ENCODE measurements around the gene APOBEC3B. TPM values are rescaled to one million over a fixed set of nuclear protein-coding genes. Genes with fewer than 3 reads are reported as not detected.

Gene APOBEC3B
- total and polyA plus RNA-seq, 2 of the 8 experiments (the other 6 are each of a cell fraction or from before 2014, with no cell fraction given), result 14.2 to 74.9 TPM

DNA sequence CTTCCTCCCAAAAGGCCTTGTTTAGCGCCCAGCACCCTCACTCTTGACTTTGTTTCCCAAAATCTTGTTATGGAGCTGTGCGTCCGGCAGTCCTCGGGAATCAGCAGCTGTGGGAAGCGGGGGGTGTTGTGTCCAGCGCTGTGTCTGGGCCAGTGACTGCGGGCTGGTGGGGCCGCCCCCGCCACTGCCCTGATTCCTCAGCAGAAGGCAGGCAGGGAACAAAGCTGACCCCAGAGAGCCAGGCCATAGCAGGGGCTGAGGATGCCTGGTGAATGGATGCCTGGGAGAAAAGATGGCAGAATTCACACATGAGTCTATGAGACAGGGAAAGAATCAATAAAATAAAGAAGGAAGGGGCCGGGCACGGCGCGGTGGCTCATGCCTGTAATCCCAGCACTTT lies 34.4 kb downstream of the APOBEC3B start:
- Histone ChIP-seq H3K23me2 (ENCODE audit: low read depth, low read length) (peaks cover 7% of the 10 kb centered on the region; the same call in 1 of the 2 replicates), H2BK120ac (replicated peaks; ENCODE audit: low read depth, low read length) (no peak overlapping the region), H2BK20ac (ENCODE audit: low read length) (peak overlapping the region; percentile 72; the same call in 1 of the 2 replicates), H3K4me1 (replicated peaks in 1 of 4; ENCODE audit: control insufficient read depth in 3 of 4, insufficient read depth in 4 of 4, low read length in 3 of 4) (peaks cover 2 to 38% (median 24%) of the 10 kb centered on the region in 4 experiments), H2BK15ac (ENCODE audit: low read length) (no peak overlapping the region), H3K79me2 (ENCODE audit: control insufficient read depth in 1 of 2, insufficient read depth in 2 of 2, low read length in 2 of 2) (peaks cover 0 to 13% of the 10 kb centered on the region in 2 experiments; a peak in 2 of 4 replicates), H4K20me1 (replicated peaks in 1 of 2; ENCODE audit: control insufficient read depth in 1 of 2, insufficient read depth in 2 of 2, low read length in 2 of 2) (no peaks in the 10 kb centered on the region), H2AK5ac (ENCODE audit: low read depth, low read length) (peak overlapping the region; percentile 60; the same call in 1 of the 2 replicates), H2AFZ (ENCODE audit: low read length) (no peak overlapping the region), H3K27me3 (replicated peaks in 1 of 4; ENCODE audit: control insufficient read depth in 3 of 4, extremely low read depth in 1 of 4, insufficient read depth in 3 of 4, low read length in 3 of 4) (no peaks in the 10 kb centered on the region), H3K9me3 (ENCODE audit: insufficient read depth in 2 of 2, low read depth in 1 of 2, low read length in 1 of 2) (no peaks in the 10 kb centered on the region), H3K56ac (replicated peaks; ENCODE audit: insufficient read length, low read depth, low read length) (no peak overlapping the region), H3K36me3 (ENCODE audit: control insufficient read depth in 2 of 4, insufficient read depth in 4 of 4, low read length in 3 of 4) (no peaks in the 10 kb centered on the region; a peak in 1 of 8 replicates), H3K14ac (ENCODE audit: insufficient read length) (no peak overlapping the region), H3K9ac (replicated peaks in 1 of 4; ENCODE audit: extremely low read depth in 1 of 4, low read depth in 3 of 4, low read length in 3 of 4) (no peak overlapping the region), H3K27ac (ENCODE audit: low read depth, low read length) (no peak overlapping the region), H3K4ac (replicated peaks; ENCODE audit: insufficient read length, low read depth, low read length) (peak overlapping the region; percentile 44), H4K8ac (ENCODE audit: extremely low read depth, insufficient read depth, low read length) (no peak overlapping the region), H3K4me3 (ENCODE audit: extremely low read depth in 1 of 4, insufficient read depth in 2 of 4, low read depth in 3 of 4, low read length in 4 of 4) (no peak overlapping the region), H3K18ac (ENCODE audit: extremely low read depth, low read length) (no peak overlapping the region; the same call in 1 of the 2 replicates), H4K91ac (replicated peaks; ENCODE audit: insufficient read length, low read length) (no peak overlapping the region), H4K5ac (ENCODE audit: insufficient read length, low read depth, low read length) (no peak overlapping the region), H3K23ac (ENCODE audit: insufficient read length) (no peak overlapping the region), H2BK5ac (ENCODE audit: low read depth, low read length) (no peak overlapping the region), H2BK12ac (ENCODE audit: low read depth, low read length) (peak overlapping the region; percentile 29; the same call in 1 of the 2 replicates), H3K4me2 (ENCODE audit: insufficient read depth in 1 of 2, low read depth in 2 of 2, low read length in 2 of 2) (no peak overlapping the region; a peak in 1 of 4 replicates), H3K79me1 (ENCODE audit: low read depth, low read length) (0 out of 2 replicates have a peak, but pooled peaks cover 2% of the 10 kb centered on the region)
- FAIRE-seq (no peak), DNase-seq (ENCODE audit: low read depth in 1 of 2, low spot score in 2 of 2) (no peak)
- POLR2A ChIA-PET (ENCODE audit: partially characterized antibody), result interaction anchor here (1.0 to 1.8 kb wide), 6 partner anchors 10 to 81 kb away, joined by 3 to 7 read pairs (median 4); no protein-coding TSS in a partner anchor
- 96% methylated on average over 11 of the region's 13 CpGs; no CpG with 5 or more reads in 1 of the 2 experiments for WGBS, 2 experiments (ENCODE audit: extremely low coverage in 1 of 2, insufficient coverage in 1 of 2, insufficient read length in 1 of 2, insufficient replicate concordance in 2 of 2, low coverage in 1 of 2, low lambda C conversion rate in 2 of 2, missing lambda C conversion rate in 1 of 2)
- no peak for TF ChIP-seq SAP30 (IDR thresholded peaks at IDR 0.05; ENCODE audit: insufficient read depth, insufficient replicate concordance, low read length)
- no peak for TF ChIP-seq FOSL1 (IDR thresholded peaks at IDR 0.05; ENCODE audit: insufficient read depth, low read depth, low read length)
- no peak for TF ChIP-seq BACH1 (IDR thresholded peaks at IDR 0.05; ENCODE audit: low read length)
- TF ChIP-seq RNF2 (IDR thresholded peaks at IDR 0.05; ENCODE audit: borderline replicate concordance, low read depth, low read length, missing control alignments, poor library complexity, severe bottlenecking), result no peak
- no peak for TF ChIP-seq TBP (IDR thresholded peaks at IDR 0.05; ENCODE audit: low read depth, low read length)
- no peak for TF ChIP-seq EZH2 (IDR thresholded peaks at IDR 0.05; ENCODE audit: low read depth, low read length, severe bottlenecking)
- TF ChIP-seq TAF1 (IDR thresholded peaks at IDR 0.05; ENCODE audit: low read depth, low read length), result no peak
- TF ChIP-seq CHD1 (IDR thresholded peaks at IDR 0.05; ENCODE audit: low read depth, low read length), result no peak
- TF ChIP-seq KDM1A (IDR thresholded peaks at IDR 0.05; ENCODE audit: borderline replicate concordance, low read length), result no peak
- TF ChIP-seq JUN (IDR thresholded peaks at IDR 0.05; ENCODE audit: low read depth, low read length), result no peak
- no peak for TF ChIP-seq TEAD4 (IDR thresholded peaks at IDR 0.05; ENCODE audit: low read depth, low read length)
- TF ChIP-seq RAD21 (IDR thresholded peaks at IDR 0.05 in 1 of 2, conservative IDR thresholded peaks at IDR 0.05 in 1 of 2; ENCODE audit: low read depth in 2 of 2, low read length in 2 of 2), result no peak
- CTCF ChIA-PET (ENCODE audit: partially characterized antibody), result interaction anchor here (0.6 to 1.7 kb wide), 6 partner anchors 10 to 147 kb away, joined by 3 to 10 read pairs (median 4); no protein-coding TSS in a partner anchor
